Stimulated activated effector memory CD8-positive, alpha-beta T cell treated with anti-CD3 and anti-CD28 coated beads, Interleukin-12 subunit alpha, Interleukin-12 subunit beta, amount 100 ng/mL, for 72 hours (primary cell): Measurements from ENCODE around the gene CCL11.

ENCODE experiments used
- ATAC-seq: fragments of 150-1000 bp; cut with Tn5 transposase; 2 replicates; pipeline ENCODE4 v1.10.0; 2021
- DNase-seq, 2 donors: peaks; one replicate each; pipeline ENCODE4 v3.0.0; 2021 to 2022; ENCODE audit warnings: low spot score in 2 of 2
- H3K27ac Mint-ChIP-seq: one replicate; pipeline ENCODE4 v1.8.0; 2022; ENCODE audit warnings: mild to moderate bottlenecking, mixed read lengths
- H3K36me3 Mint-ChIP-seq: one replicate; pipeline ENCODE4 v1.8.0; 2022; ENCODE audit warnings: mild to moderate bottlenecking, mixed read lengths
- H3K4me1 Mint-ChIP-seq: one replicate; pipeline ENCODE4 v1.8.0; 2022; ENCODE audit warnings: mixed read lengths
- H3K4me3 Mint-ChIP-seq: one replicate; pipeline ENCODE4 v1.8.0; 2022; ENCODE audit warnings: mild to moderate bottlenecking, mixed read lengths
- H3K9me3 Mint-ChIP-seq: one replicate; pipeline ENCODE4 v1.8.0; 2022; ENCODE audit warnings: mixed read lengths

Gene CCL11

GRCh38 chr17:34252444-34253138 lies 33.0 kb upstream of the CCL11 start:
- ATAC-seq = no peak
- H3K9me3 Mint-ChIP-seq = no peaks in the 10 kb centered on the region
- no peak overlapping the region for H3K4me3 Mint-ChIP-seq
- H3K4me1 Mint-ChIP-seq = no peaks in the 10 kb centered on the region
- H3K36me3 Mint-ChIP-seq = no peaks in the 10 kb centered on the region
- no peak for DNase-seq
- H3K27ac Mint-ChIP-seq = no peak overlapping the region

- no peak for DNase-seq
- H3K4me1 Mint-ChIP-seq = no peaks in the 10 kb centered on the region
- no peaks in the 10 kb centered on the region for H3K9me3 Mint-ChIP-seq
- no peaks in the 10 kb centered on the region for H3K36me3 Mint-ChIP-seq
- ATAC-seq = no peak
- no peak overlapping the region for H3K4me3 Mint-ChIP-seq
- H3K27ac Mint-ChIP-seq = no peak overlapping the region
Measured at GRCh38 chr17:34253139-34253525, 32.4 kb upstream of the CCL11 start.

GRCh38 chr17:34254146-34254545 lies 31.4 kb upstream of the CCL11 start:
- H3K27ac Mint-ChIP-seq = no peak overlapping the region
- no peaks in the 10 kb centered on the region for H3K36me3 Mint-ChIP-seq
- no peaks in the 10 kb centered on the region for H3K9me3 Mint-ChIP-seq
- H3K4me3 Mint-ChIP-seq = no peak overlapping the region
- no peaks in the 10 kb centered on the region for H3K4me1 Mint-ChIP-seq
- DNase-seq = no peak
- ATAC-seq = no peak

- ATAC-seq (no peak), DNase-seq (no peak)
- Mint-ChIP-seq H3K9me3 (no peaks in the 10 kb centered on the region), H3K4me3 (no peak within 1 kb of the TSS), H3K27ac (no peak within 1 kb of the TSS), H3K36me3 (no peaks in the 10 kb centered on the region), H3K4me1 (no peaks in the 10 kb centered on the region)
Measured at GRCh38 chr17:34254651-34255380, 30.7 kb upstream of the CCL11 start, which contains the start of gene CCL2. CCL2 (plus strand) TSS chr17:34255285; CDS start chr17:34255350, 65 bp downstream.

GRCh38 chr17:34255381-34255732 lies 30.2 kb upstream of the CCL11 start:
- Mint-ChIP-seq H3K36me3 (no peaks in the 10 kb centered on the region), H3K4me1 (no peaks in the 10 kb centered on the region), H3K27ac (no peak overlapping the region), H3K4me3 (no peak overlapping the region), H3K9me3 (no peaks in the 10 kb centered on the region)
- no peak for ATAC-seq
- DNase-seq = no peak

GRCh38 chr17:34255841-34256240 lies 29.7 kb upstream of the CCL11 start:
- Mint-ChIP-seq H3K4me3 (no peak overlapping the region), H3K36me3 (no peaks in the 10 kb centered on the region), H3K27ac (no peak overlapping the region), H3K9me3 (no peaks in the 10 kb centered on the region), H3K4me1 (no peaks in the 10 kb centered on the region)
- DNase-seq = no peak
- no peak for ATAC-seq

GRCh38 chr17:34257299-34257985 lies 28.1 kb upstream of the CCL11 start:
- ATAC-seq (no peak), DNase-seq (no peak)
- Mint-ChIP-seq H3K4me3 (no peak overlapping the region), H3K4me1 (no peaks in the 10 kb centered on the region), H3K36me3 (no peaks in the 10 kb centered on the region), H3K9me3 (no peaks in the 10 kb centered on the region), H3K27ac (no peak overlapping the region)

GRCh38 chr17:34257986-34258326 lies 27.6 kb upstream of the CCL11 start:
- Mint-ChIP-seq H3K4me3 (no peak overlapping the region), H3K4me1 (no peaks in the 10 kb centered on the region), H3K27ac (no peak overlapping the region), H3K9me3 (no peaks in the 10 kb centered on the region), H3K36me3 (no peaks in the 10 kb centered on the region)
- no peak for DNase-seq
- ATAC-seq = no peak

GRCh38 chr17:34259146-34259545 lies 26.4 kb upstream of the CCL11 start:
- Mint-ChIP-seq H3K9me3 (no peaks in the 10 kb centered on the region), H3K27ac (no peak overlapping the region), H3K4me1 (no peaks in the 10 kb centered on the region), H3K4me3 (no peak overlapping the region), H3K36me3 (no peaks in the 10 kb centered on the region)
- DNase-seq (no peak), ATAC-seq (no peak)

- Mint-ChIP-seq H3K9me3 (no peaks in the 10 kb centered on the region), H3K27ac (no peak overlapping the region), H3K36me3 (no peaks in the 10 kb centered on the region), H3K4me3 (no peak overlapping the region), H3K4me1 (no peaks in the 10 kb centered on the region)
- ATAC-seq (no peak), DNase-seq (no peak)
Measured at GRCh38 chr17:34260861-34261260, 24.7 kb upstream of the CCL11 start.

- ATAC-seq = peak; percentile 57
- no peaks in the 10 kb centered on the region for H3K4me1 Mint-ChIP-seq
- no peak overlapping the region for H3K4me3 Mint-ChIP-seq
- H3K9me3 Mint-ChIP-seq = no peaks in the 10 kb centered on the region
- no peaks in the 10 kb centered on the region for H3K36me3 Mint-ChIP-seq
- no peak overlapping the region for H3K27ac Mint-ChIP-seq
- DNase-seq = no peak
Measured at GRCh38 chr17:34261568-34262337, 23.8 kb upstream of the CCL11 start.

- no peak overlapping the region for H3K4me3 Mint-ChIP-seq
- H3K9me3 Mint-ChIP-seq = no peaks in the 10 kb centered on the region
- no peaks in the 10 kb centered on the region for H3K4me1 Mint-ChIP-seq
- H3K36me3 Mint-ChIP-seq = no peaks in the 10 kb centered on the region
- H3K27ac Mint-ChIP-seq = no peak overlapping the region
- ATAC-seq = no peak
- DNase-seq = no peak
Measured at GRCh38 chr17:34265711-34266110, 19.8 kb upstream of the CCL11 start.

GRCh38 chr17:34269969-34270368 lies 15.6 kb upstream of the CCL11 start, which contains the start of gene CCL7:
CCL7 (plus strand) TSS chr17:34270221; CDS start chr17:34270291, 70 bp downstream.
- Mint-ChIP-seq H3K9me3 (no peaks in the 10 kb centered on the region), H3K36me3 (no peaks in the 10 kb centered on the region), H3K4me1 (no peaks in the 10 kb centered on the region), H3K27ac (no peak within 1 kb of the TSS), H3K4me3 (no peak within 1 kb of the TSS)
- ATAC-seq (no peak), DNase-seq (no peak)

GRCh38 chr17:34275881-34276280 lies 9.7 kb upstream of the CCL11 start:
- H3K4me1 Mint-ChIP-seq = no peaks in the 10 kb centered on the region
- no peak for DNase-seq

GRCh38 chr17:34276826-34277225 lies 8.7 kb upstream of the CCL11 start:
- H3K36me3 Mint-ChIP-seq = no peaks in the 10 kb centered on the region
- no peak overlapping the region for H3K27ac Mint-ChIP-seq
- H3K9me3 Mint-ChIP-seq = no peaks in the 10 kb centered on the region
- no peak for ATAC-seq
- DNase-seq = no peak
- H3K4me1 Mint-ChIP-seq = no peaks in the 10 kb centered on the region
- no peak overlapping the region for H3K4me3 Mint-ChIP-seq

More at GRCh38 chr17:34275881-34276280, 9.7 kb upstream of the CCL11 start:
- Mint-ChIP-seq H3K36me3 (no peaks in the 10 kb centered on the region), H3K27ac (no peak overlapping the region), H3K9me3 (no peaks in the 10 kb centered on the region), H3K4me3 (no peak overlapping the region)
- ATAC-seq = no peak
